VCaP (cell line): ENCODE measurements around the gene BRPF3.

ENCODE experiments used
- H3K27ac ChIP-seq: fragments of 450-650 bp; 2 replicates; pipeline ENCODE4 v1.5.1; 2017
- TF ChIP-seq, protein P1 (sequence below): fragments of 450-650 bp; conservative IDR thresholded peaks from 2 replicates; pipeline ENCODE4 v1.5.1; 2017; ENCODE audit warnings: mild to moderate bottlenecking, moderate library complexity

Gene BRPF3

GRCh38 chr6:36200998-36201596 is 4.6 kb downstream of the BRPF3 start:
- TF ChIP-seq, protein P1, sequence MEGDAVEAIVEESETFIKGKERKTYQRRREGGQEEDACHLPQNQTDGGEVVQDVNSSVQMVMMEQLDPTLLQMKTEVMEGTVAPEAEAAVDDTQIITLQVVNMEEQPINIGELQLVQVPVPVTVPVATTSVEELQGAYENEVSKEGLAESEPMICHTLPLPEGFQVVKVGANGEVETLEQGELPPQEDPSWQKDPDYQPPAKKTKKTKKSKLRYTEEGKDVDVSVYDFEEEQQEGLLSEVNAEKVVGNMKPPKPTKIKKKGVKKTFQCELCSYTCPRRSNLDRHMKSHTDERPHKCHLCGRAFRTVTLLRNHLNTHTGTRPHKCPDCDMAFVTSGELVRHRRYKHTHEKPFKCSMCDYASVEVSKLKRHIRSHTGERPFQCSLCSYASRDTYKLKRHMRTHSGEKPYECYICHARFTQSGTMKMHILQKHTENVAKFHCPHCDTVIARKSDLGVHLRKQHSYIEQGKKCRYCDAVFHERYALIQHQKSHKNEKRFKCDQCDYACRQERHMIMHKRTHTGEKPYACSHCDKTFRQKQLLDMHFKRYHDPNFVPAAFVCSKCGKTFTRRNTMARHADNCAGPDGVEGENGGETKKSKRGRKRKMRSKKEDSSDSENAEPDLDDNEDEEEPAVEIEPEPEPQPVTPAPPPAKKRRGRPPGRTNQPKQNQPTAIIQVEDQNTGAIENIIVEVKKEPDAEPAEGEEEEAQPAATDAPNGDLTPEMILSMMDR, result no peak
- no peak overlapping the region for H3K27ac ChIP-seq

DNA sequence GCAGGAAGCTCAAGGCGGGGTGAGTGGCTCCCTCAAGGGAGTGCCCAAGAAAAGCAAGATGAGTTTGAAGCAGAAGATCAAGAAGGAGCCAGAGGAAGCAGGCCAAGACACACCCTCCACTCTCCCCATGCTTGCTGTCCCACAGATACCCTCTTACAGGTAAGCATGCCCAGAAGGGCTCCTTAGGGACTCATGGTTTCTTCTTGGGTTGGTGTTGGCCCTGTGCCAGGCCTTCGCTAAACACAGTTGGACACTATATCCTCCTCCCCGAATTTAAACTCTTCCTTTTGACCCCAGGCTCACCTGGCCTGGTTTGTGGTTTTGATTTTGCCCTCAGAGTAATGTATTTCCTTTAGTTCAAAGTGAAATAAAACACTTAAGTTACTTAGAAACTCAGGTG is 5.1 kb downstream of the BRPF3 start:
- H3K27ac ChIP-seq, result no peak overlapping the region
- TF ChIP-seq, protein P1, result no peak

- TF ChIP-seq, protein P1, result no peak
- H3K27ac ChIP-seq, result no peak overlapping the region
Measured at GRCh38 chr6:36202101-36202500, 5.6 kb downstream of the BRPF3 start.

GRCh38 chr6:36204068-36204753 is 7.7 kb downstream of the BRPF3 start:
- TF ChIP-seq, protein P1, result no peak
- H3K27ac ChIP-seq, result peak overlapping the region; percentile 34; the same call in 1 of the 2 replicates

DNA sequence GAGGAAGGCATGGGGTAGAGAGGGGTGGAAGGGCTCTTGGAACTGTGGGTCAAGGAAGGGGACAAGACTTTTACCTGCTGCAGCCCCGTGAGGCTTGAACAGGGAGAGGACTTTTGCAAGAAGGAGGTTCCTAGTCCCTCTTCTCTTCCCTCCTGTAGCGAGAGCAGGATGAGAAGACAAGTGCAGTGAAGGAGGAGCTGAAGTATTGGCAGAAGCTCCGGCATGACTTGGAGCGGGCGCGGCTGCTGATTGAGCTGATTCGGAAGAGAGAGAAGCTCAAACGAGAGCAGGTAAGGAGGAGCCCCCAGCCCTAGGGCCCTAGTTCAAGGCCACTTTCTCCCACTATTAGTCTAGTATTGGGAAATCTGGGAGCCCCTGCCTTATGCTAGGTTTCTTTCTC is 10.6 kb downstream of the BRPF3 start:
- H3K27ac ChIP-seq, result no peak overlapping the region
- TF ChIP-seq, protein P1, result no peak

- H3K27ac ChIP-seq, result no peak overlapping the region
- TF ChIP-seq, protein P1, result no peak
Measured at GRCh38 chr6:36209606-36210005, 13.1 kb downstream of the BRPF3 start.

DNA sequence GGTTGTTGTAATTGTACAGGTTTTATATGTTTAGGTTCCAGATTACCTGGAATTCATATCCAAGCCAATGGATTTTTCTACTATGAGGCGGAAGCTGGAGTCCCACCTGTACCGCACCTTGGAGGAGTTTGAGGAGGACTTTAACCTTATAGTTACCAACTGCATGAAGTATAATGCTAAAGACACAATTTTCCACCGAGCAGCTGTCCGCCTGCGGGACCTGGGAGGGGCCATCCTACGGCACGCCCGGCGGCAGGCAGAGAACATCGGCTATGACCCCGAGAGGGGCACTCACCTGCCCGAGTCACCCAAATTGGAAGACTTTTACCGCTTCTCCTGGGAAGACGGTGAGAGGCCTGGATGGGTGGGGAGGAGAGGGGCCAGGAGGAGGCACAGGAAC is 13.6 kb downstream of the BRPF3 start:
- TF ChIP-seq, protein P1, result no peak
- no peak overlapping the region for H3K27ac ChIP-seq
